Measurements from ENCODE around the gene S100G.

S100G gene

DNA sequence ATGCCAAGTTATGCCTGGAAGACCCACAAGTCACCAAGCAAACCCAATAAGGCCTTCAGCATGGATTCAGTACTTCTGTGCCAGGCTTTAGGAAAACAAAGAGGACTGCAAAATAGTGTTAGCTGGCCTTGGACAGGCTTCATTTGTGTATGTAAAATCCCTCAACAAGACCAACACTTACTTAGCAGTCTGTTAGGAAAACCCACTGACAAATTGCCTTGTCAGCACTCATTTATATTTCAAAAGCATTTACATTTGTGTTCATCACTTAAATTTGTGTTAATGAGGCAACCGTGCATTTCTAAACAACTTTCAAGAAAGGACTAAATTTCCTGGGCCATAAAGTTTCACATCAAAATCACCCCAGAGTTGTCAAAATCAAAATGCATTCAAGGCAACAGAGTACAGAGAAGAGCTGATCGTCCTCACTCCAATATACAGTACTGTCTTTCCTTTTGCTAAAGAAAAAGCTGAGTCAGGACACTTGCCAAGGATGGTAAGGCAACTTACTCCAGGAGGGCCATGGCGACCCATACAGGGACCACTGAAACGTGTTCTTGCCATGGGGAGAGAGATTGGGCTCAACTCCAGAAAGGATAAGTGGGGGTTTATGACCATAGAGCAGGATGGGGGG is 1.6 kb downstream of the S100G start:
- DNase-seq = no peak

DNA sequence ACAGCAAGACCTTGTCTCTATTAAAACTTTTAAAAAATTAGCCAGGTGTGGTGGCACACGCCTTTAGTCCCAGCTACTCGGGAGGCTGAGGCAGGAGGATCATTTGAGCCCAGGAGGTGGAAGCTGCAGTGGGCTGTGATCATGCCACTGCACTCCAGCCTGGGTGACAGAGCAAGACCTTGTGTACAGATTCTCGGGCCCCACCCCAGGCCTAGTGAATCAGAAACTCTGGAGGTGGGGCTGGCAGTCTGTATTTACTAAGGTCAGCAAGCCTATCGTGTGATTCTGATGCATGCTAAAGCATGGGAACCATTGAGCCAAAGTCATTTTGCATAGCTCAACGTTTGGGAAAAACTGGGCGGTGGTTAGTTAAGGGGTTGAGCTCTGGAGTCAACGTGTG is 3.5 kb downstream of the S100G start:
- DNase-seq = no peak

DNA sequence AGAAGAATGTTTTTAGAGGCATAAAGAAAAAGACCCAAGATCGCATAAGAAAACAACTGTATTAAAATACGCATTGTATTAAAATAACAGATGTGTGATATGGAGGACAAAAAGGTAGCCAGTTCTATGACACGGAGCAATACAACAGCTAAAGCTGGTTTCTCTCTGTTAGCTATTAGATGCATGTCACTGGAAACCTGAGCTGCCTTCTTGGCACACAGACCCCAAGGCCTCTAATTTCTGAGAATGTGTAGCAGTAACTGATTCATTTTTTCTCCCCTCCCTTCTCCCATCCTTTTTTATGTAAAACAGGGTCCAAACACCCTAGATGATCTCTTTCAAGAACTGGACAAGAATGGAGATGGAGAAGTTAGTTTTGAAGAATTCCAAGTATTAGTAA is 4.1 kb downstream of the S100G start:
- DNase-seq = peak; percentile 26

DNA sequence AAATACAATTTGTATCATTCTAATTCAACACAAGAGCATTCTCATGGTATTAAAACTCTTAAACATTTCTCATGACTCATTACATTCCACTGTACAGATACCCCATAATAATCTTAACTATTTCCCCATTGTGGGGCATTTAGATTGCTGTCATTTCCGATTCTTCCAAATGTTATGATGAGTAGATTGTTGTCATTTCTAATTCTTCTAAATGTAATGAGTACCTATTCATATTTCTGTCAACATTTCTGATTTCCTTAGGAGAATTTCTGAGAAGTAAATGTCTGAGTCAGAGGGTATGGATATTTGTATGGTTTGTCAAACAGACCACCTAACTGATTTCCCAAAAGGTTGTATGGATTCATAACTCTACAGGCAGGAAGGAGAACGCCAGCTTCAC is 8.3 kb downstream of the S100G start:
- no peak for DNase-seq

DNA sequence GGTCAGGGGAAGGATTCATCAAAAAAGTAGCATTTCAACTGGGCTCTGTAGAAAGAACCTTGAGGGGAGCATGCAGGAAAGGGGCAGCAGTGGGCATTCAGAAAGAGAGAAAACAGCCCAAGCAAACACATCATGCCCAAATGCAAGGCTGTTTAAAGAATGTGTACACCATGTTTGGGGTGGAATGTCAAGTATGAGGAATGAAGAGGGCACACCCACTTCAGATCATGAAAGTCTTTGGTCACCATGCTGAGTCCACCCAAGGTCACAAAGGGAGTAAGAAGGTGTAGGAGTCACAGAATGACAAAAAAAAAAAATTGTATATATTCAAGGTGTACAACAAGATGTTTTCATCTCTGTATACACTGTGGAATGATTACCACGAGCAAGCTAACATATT is 9.4 kb downstream of the S100G start:
- DNase-seq = no peak

DNA sequence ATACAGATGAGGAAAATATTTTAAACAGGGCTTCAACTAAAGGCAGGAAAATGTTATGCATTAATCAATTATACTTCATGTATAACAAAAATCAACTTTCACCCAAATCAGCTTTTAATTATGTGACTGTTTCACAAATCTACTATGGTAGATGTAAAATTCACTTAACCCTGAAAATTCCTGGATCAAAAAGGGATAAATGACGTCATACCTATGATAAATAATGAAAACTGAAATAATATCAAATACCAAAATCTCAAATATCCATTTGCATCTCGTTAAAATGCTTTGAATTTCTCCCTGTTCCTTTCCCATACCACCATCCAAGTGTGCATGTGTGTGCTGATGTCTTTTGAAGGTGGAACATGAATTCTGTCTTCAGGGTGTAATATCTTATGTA is 11.5 kb downstream of the S100G start:
- no peak for DNase-seq

DNA sequence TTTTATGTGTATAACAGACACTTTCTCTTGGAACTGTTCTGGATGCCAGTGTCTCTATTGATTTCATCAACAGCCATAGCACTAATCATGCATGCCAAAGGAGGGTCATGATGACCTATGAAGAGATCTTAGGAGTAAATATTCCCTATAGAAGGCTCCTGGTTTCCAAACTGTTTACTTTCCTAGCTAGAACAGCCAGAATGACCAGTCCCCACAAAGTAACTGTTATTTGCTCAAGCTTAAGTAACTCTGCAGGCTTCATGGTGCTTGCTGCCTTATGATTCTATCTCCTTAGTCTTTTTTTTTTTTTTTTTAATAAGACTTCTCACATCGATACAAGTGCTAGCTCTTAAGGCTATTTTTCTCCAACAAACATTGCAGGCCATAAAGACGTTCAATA is 12.4 kb downstream of the S100G start:
- DNase-seq = no peak

DNA sequence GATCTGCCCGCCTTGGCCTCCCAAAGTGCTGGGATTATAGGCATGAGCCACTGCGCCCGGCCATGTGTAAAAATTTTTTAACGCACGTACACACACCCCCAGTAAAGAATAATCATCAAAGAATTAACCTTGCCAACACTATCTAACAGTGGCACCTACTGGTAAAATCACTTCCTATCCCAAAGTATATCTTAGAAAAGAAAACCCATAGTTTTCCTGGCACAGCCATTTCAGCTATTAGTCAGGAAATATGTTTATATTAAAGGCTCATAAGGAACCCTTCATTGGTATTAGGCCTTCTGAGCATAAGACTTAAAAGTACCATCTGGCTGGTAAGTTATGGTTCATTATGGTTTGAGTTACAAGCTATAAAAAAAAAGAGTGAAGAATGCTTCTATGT is 14.1 kb downstream of the S100G start:
- no peak for DNase-seq

DNA sequence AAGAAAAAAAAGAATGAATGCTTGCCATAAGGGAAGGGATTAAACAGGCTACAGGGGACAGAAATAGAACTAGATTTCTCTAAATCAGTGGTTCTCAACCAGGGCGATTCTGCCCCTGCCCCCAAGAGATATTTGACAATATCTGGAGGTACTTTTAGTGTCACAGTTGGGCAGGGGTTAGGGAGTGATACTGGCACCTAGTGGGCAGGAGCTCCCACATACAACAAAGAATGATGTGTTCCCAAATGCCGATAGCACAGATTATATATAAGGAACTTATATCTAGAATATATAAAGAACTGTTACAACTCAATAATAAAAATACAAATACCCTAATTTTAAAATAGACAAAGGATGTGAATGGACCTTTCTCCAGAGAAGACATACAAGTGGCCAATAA is 14.7 kb downstream of the S100G start:
- no peak for DNase-seq

DNA sequence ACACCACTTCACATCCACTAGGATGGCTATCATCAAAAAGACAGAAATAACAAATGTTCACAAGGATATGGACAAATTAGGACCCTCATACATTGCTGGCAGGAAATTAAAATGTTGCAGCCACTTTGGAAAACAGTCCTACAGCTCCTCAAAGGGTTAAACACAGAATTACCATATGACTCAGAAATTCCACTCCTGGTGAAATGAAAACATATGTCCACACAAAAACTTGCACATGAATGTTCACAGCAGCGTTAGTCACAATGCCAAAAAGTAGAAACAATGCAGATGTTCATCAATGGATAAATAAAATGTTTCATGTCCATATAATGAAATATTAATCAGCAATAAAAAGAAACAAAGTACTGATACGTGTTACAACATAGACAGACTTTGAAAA is 15.1 kb downstream of the S100G start:
- no peak for DNase-seq

DNA sequence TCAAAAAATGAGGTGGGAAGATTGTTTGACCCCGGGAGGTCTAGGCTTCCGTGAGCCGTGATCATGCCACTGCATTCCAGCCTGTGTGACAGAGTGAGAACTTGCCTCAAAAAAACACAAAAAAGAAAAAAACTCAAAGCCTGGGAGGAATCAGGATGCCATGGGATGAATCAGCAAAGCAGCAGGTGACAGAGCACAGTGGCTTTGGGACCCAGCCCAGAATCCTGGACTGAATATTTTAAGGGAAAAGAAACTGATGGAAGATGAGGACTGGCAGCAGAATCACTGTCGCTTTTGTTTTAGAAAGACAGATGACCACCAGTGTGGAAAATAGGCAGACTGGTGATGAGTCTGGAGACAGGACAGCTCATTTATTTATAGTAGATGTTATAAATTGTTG is 16.6 kb downstream of the S100G start:
- DNase-seq = no peak

DNA sequence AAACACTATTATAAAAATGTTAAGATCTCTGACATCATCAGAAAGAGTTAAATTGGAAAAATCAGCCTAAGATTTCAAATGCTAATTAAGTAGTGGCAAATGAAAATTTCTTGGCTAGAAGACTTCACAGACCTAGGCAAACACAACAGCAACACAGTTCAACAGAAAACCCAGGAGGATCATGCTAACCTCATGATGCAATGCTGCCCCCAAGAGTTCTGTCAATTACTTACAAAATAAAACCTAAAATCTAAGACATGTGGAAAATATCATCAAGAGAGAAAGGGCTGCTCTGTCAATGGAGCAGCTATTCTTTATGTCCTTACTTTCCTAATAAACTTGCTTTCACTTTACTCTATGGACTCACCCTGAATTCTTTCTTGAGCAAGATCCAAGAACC is 21.0 kb downstream of the S100G start:
- peak; percentile 24 for DNase-seq

DNA sequence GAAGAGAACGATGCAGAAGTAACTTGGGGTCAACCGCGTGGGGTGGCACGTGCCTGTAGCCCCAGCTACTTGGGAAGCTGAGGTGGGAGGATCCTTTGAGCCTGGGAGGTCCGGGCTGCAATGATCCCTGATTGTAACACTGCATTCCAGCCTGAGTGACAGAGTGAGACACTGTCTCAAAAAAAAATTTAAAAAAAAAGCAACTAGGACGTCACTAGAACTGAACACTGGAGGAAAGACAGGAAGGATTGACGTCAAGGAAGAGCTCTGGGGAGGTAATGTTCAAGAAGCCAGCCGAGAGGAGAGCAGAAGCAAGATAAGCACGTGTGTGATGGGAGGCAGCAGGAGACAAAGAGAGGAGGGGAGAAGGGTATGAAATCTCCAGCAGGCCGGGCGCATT is 28.7 kb downstream of the S100G start:
- no peak for DNase-seq

DNA sequence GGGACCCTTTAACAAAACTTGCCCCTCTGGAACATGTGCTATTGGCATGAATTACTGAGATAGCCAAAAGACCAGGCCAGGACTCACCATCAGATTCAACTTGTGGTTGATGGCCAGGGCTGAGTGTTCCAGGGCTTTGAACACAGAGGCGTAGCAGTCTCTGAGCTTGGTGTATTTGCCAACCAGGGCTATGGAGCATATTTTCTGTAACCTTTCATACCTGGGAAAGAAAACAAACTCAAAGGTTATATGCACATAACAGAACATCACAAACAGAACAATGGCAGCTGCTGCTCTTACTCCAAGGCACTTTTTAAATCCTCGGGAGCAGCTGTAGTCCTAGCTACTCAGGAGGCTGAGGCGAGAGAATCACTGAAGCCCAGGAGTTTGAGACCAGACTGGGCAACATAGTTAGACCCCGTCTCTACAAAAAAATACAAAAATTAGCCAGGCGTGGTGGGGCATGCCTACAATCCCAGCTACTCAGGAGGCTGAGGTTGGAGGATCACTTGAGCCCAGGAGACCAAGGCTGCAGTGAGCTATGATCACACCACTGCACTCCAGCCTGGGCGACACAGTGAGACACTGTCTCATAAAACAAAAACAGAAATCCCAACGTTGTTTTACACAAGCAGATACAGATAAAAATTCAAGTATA is 33.2 kb downstream of the S100G start:
- no peak for DNase-seq

DNA sequence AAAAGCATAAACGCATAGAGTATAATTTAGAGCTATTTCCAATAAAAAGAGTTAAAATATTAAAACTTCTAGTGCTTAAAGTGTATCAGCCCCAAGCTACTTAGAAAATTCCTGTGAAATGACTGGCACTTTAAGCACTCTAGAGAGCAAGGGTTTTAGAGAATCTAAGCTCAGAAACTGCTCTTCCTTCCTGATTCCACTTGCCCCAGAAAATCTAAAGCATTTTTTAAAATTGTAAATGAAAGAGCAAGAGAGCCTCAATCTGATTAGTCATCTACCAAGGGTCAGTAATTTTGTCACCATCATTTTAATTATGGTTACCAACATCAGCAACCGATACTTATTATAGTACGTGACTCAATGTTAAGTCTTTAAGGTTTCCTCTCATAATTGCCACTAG is 37.6 kb downstream of the S100G start:
- no peak for DNase-seq

DNA sequence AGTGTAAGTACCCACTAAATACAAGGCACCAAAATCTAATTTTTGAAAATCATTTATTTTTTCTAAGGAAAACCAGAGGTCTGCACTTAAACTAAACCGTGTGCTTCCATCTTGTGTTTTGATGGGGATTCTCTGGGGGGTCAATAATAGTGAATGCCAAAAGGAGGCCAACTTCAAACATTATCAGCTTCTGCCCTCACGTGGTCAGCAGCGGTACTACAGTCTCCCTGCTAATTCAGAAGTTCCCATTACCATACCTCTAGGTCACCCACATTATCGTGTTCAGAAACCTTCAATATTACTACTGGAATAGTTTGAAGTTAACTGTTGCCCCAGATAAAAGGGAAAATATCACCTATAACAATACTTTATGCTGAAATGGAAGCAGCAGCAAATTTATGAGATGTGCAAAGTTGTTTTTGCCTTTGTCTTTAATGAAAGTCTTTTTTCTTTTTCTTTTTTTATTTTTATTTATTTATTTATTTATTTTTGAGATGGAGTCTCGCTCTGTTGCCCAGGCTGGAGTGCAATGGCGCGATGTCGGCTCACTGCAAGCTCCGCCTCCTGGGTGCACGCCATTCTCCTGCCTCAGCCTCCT is 45.2 kb downstream of the S100G start:
- DNase-seq = peak; percentile 46

DNA sequence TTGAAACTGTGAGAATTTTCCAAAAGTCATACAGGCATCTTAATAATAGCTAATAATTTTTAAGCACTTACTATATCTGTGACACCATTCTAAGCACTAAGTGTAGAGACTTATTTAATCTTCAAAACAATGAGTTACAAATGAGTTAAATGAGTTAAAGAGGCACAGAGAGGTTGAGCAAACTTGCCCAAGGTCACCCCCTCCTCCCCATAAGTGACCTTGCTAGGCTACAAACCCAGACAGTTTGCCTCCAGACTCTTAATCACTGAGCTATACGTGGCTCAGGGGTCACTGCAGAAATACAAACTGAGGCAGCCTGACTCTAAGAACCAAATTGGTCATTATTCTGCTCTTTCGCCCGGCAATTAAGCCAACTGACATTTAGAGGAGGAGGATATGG is 47.0 kb downstream of the S100G start:
- DNase-seq = no peak

DNA sequence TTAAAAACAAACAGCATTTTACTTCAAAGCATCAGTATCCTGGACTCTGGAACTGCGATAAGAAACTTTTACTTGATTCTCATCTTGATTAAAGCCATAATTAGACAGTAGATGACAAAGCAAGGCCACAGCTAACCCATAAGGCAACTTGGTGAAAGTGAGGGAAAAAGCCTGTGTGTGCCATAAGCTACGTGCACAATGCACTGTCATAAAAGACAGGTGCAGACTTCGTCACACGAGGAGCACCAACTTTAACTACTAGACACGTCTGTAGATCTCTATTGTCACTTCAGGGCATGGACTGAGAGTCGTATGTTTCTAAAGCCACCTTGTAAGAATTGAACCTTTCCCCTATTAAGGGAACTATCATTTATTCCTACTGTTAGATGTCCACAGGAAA is 49.4 kb downstream of the S100G start:
- no peak for DNase-seq

DNA sequence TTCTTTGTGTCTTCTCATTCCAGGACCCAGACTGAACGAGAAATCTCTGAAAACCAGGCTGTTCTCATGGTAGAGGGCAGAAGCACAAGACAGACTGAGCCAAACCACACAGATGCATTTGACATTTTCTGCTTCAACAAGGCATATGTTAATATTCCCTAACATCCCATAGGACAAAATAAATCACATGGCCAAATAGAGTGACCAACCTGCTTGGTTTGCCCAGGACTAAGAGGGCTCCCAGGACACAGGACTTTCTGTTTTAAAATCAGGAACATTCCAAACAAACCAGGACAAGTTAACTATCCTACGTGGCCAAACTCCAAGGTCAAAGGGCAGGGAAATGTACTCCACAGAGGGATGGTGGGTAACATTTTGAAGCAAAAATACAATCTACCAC is 50.8 kb downstream of the S100G start:
- DNase-seq = no peak

DNA sequence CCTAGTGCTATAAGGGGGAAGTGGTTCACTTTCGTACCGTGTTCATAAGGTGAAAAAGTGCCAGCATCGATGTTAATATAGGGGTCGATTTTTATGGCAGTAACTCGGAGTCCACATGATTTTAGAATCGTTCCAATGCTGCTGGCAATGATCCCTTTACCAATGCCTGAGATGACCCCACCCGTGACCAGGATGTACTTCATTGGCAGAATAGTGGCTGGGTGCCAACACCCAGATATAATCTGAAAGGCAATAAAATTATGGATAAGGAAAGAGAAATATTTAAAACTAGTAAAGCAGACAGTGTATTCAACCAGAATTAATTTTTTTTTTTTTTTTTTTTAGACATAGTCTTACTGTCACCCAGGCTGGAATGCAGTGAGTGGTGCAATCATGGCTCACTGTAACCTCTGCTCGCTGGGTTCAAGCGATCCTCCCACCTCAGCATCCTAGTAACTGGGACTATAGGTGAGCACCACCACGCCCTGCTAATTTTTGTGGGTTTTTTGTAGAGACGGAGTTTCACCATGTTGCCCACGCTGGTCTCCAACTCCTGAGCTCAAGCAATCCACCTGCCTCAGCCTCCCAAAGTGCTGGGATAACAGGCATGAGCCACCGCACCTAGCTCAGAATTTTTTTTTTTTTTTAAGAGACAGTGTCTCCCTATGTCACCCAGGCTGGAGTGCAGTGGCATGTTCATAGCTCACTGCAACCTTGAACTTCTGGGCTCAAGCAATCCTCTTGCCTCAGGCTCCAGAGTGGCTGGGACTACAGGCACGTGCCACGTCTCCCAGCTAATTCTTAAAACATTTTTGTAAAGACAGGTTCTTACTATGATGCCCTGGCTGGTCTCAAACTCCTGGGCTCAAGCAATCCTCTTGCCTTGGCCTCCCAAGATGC is 53.0 kb downstream of the S100G start:
- no peak for DNase-seq
